ENCODE data around the gene ZNF526. TPM values are rescaled to one million over a fixed set of nuclear protein-coding genes. Genes with fewer than 3 reads are reported as not detected.

Gene ZNF526
- total and polyA plus RNA-seq, 4 donors, result 1.7 to 8.8 (median 3.8) TPM

GRCh38 chr19:42268142-42268703 is 48.1 kb downstream of the ZNF526 start (continued):
- TF ChIP-seq YY1 (IDR thresholded peaks at IDR 0.05) (no peak), RAD21 (IDR thresholded peaks at IDR 0.05) (peak in 1 of 2 donors; percentile 12), FOXA1 (IDR thresholded peaks at IDR 0.05) (peak; percentile 37), HNF4G (IDR thresholded peaks at IDR 0.05) (peak; percentile 22), HNF4A (conservative IDR thresholded peaks at IDR 0.05) (peak in 1 of 2 donors; percentile 27)

GRCh38 chr19:42268704-42269477 is 48.8 kb downstream of the ZNF526 start, which contains the start of gene CIC:
Gene CIC, plus strand, starts transcription at chr19:42269252. Its CDS starts 2,532 bp downstream, at chr19:42271784.
- H3K9me3 ChIP-seq (ENCODE audit: control insufficient read depth in 4 of 4, low read length in 3 of 4), result no peaks in the 10 kb centered on the region
- H3K27me3 ChIP-seq (ENCODE audit: control insufficient read depth in 4 of 4, insufficient read depth in 4 of 4, low read length in 3 of 4), result no peaks in the 10 kb centered on the region
- peaks cover 6 to 22% (median 13%) of the 10 kb centered on the region in 4 donors for H3K4me1 ChIP-seq (ENCODE audit: control insufficient read depth in 4 of 4, insufficient read depth in 4 of 4, low read length in 3 of 4)
- peak within 1 kb of the TSS; percentile 99 to 100 for H3K9ac ChIP-seq (ENCODE audit: low read depth in 1 of 2, low read length in 2 of 2)
- H3K36me3 ChIP-seq (ENCODE audit: control insufficient read depth in 4 of 4, insufficient read depth in 3 of 4, low read depth in 1 of 4, low read length in 3 of 4), result peaks cover 0 to 14% (median 8%) of the 10 kb centered on the region in 4 donors
- DNase-seq (ENCODE audit: low spot score), result peak; percentile 99
- H3K4me3 ChIP-seq (ENCODE audit: low read depth in 1 of 3, low read length in 3 of 3), result peak within 1 kb of the TSS; percentile 74 to 90 (median 78)
- H3K27ac ChIP-seq (ENCODE audit: low read depth in 1 of 2, low read length in 2 of 2), result peak within 1 kb of the TSS; percentile 96 to 99
- WGBS, result under 1% methylated on average over 52 of the region's 52 CpGs
- TF ChIP-seq ATF3 (IDR thresholded peaks at IDR 0.05) (no peak), GABPA (IDR thresholded peaks at IDR 0.05 in 1 of 2, conservative IDR thresholded peaks at IDR 0.05 in 1 of 2) (peak; percentile 76 to 92), JUND (IDR thresholded peaks at IDR 0.05) (no peak), NR2F2 (IDR thresholded peaks at IDR 0.05) (peak; percentile 9), SP1 (IDR thresholded peaks at IDR 0.05) (peak; percentile 100), TAF1 (conservative IDR thresholded peaks at IDR 0.05) (peak; percentile 88), HNF4A (conservative IDR thresholded peaks at IDR 0.05) (peak; percentile 60 to 76), YY1 (IDR thresholded peaks at IDR 0.05) (peak; percentile 93), REST (IDR thresholded peaks at IDR 0.05) (peak; percentile 12), FOXA1 (IDR thresholded peaks at IDR 0.05) (no peak), EGR1 (IDR thresholded peaks at IDR 0.05; ENCODE audit: low read depth in 2 of 2) (no peak)

GRCh38 chr19:42269478-42270345 is 49.6 kb downstream of the ZNF526 start:
- peak overlapping the region; percentile 69 to 90 (median 78) for H3K4me3 ChIP-seq (ENCODE audit: low read depth in 1 of 3, low read length in 3 of 3)
- peak overlapping the region; percentile 88 to 99 for H3K9ac ChIP-seq (ENCODE audit: low read depth in 1 of 2, low read length in 2 of 2)
- WGBS, result 32% methylated on average over 10 of the region's 10 CpGs
- no peaks in the 10 kb centered on the region for H3K27me3 ChIP-seq (ENCODE audit: control insufficient read depth in 4 of 4, insufficient read depth in 4 of 4, low read length in 3 of 4)
- H3K9me3 ChIP-seq (ENCODE audit: control insufficient read depth in 4 of 4, low read length in 3 of 4), result no peaks in the 10 kb centered on the region
- DNase-seq (ENCODE audit: low spot score), result no peak
- TF ChIP-seq RAD21 (IDR thresholded peaks at IDR 0.05) (no peak), NR2F2 (IDR thresholded peaks at IDR 0.05) (no peak), ATF3 (IDR thresholded peaks at IDR 0.05) (no peak), HNF4A (conservative IDR thresholded peaks at IDR 0.05) (no peak), ZBTB33 (IDR thresholded peaks at IDR 0.05) (no peak)
- peak overlapping the region; percentile 81 to 91 for H3K27ac ChIP-seq (ENCODE audit: low read depth in 1 of 2, low read length in 2 of 2)
- peaks cover 6 to 28% (median 18%) of the 10 kb centered on the region in 4 donors for H3K4me1 ChIP-seq (ENCODE audit: control insufficient read depth in 4 of 4, insufficient read depth in 4 of 4, low read length in 3 of 4)
- H3K36me3 ChIP-seq (ENCODE audit: control insufficient read depth in 4 of 4, insufficient read depth in 3 of 4, low read depth in 1 of 4, low read length in 3 of 4), result peaks cover 4 to 20% (median 10%) of the 10 kb centered on the region in 4 donors
